ENCODE measurements around the gene ADSL.
"Not testable (repeated sequence)": the region's sequence is repeated elsewhere in the genome, so short reads cannot be mapped to it uniquely, and the experiment has no call there.

Gene ADSL

GRCh38 chr22:40346185-40347118 is at the start of gene ADSL:
ADSL (plus strand) TSS chr22:40346500; CDS start chr22:40346559, 59 bp downstream.
- DNase-seq = peak; percentile 29 to 90 (median 76)

GRCh38 chr22:40300316-40300715 is 46.0 kb upstream of the ADSL start:
- DNase-seq = no peak

- peak in 5 of 56 donors; percentile 11 to 19 (median 15) for DNase-seq
Observed at GRCh38 chr22:40300884-40301672, 45.2 kb upstream of the ADSL start.

- no peak for DNase-seq
Observed at GRCh38 chr22:40302149-40302548, 44.2 kb upstream of the ADSL start.

- DNase-seq = no peak
Observed at GRCh38 chr22:40305625-40306024, 40.7 kb upstream of the ADSL start.

GRCh38 chr22:40308999-40309573 is 37.2 kb upstream of the ADSL start:
- no peak for DNase-seq

- DNase-seq = no peak
Observed at GRCh38 chr22:40309631-40310030, 36.7 kb upstream of the ADSL start.

GRCh38 chr22:40310081-40310767 is 36.1 kb upstream of the ADSL start:
- peak in 1 of 56 donors; percentile 11 for DNase-seq

GRCh38 chr22:40310768-40311120 is 35.6 kb upstream of the ADSL start:
- no peak for DNase-seq

- DNase-seq = not testable (repeated sequence)
Observed at GRCh38 chr22:40311646-40312045, 34.7 kb upstream of the ADSL start.

- DNase-seq = no peak
Observed at GRCh38 chr22:40312050-40312449, 34.2 kb upstream of the ADSL start.

- no peak for DNase-seq
Observed at GRCh38 chr22:40313007-40313406, 33.3 kb upstream of the ADSL start.

- no peak for DNase-seq
Observed at GRCh38 chr22:40314041-40314440, 32.3 kb upstream of the ADSL start.

- no peak for DNase-seq
Observed at GRCh38 chr22:40320687-40321086, 25.6 kb upstream of the ADSL start.

GRCh38 chr22:40322021-40322420 is 24.3 kb upstream of the ADSL start:
- DNase-seq = no peak

- DNase-seq = no peak
Observed at GRCh38 chr22:40322818-40323447, 23.4 kb upstream of the ADSL start.

GRCh38 chr22:40323681-40324171 is 22.6 kb upstream of the ADSL start:
- DNase-seq = no peak

GRCh38 chr22:40324468-40325305 is 21.6 kb upstream of the ADSL start:
- DNase-seq = no peak

- no peak for DNase-seq
Observed at GRCh38 chr22:40325315-40325714, 21.0 kb upstream of the ADSL start.
